HUDEP-2 (cell line): ENCODE results near the gene EYA2.
A peak's percentile ranks its signal among the peaks of the same experiment; 100 is the strongest.

Experiments
- DNase-seq, 76 experiments: peaks; one replicate each; lab custom pipeline; 2025; ENCODE audit not compliant: unreplicated experiment in 76 of 76; lab: John Stamatoyannopoulos, UW

Gene EYA2

GRCh38 chr20:47031004-47031403, 136.4 kb downstream of the EYA2 start:
- no peak for DNase-seq

- DNase-seq: no peak
These were observed 137.2 kb downstream of the EYA2 start for GRCh38 chr20:47031821-47032220.

GRCh38 chr20:47032933-47033578, 138.4 kb downstream of the EYA2 start:
- no peak for DNase-seq

GRCh38 chr20:47033665-47034064, 139.0 kb downstream of the EYA2 start:
- no peak for DNase-seq

- DNase-seq: no peak
These were observed 140.5 kb downstream of the EYA2 start for GRCh38 chr20:47035026-47035590.

- DNase-seq: no peak
These were observed 141.6 kb downstream of the EYA2 start for GRCh38 chr20:47036091-47036870.

GRCh38 chr20:47038566-47039560, 144.2 kb downstream of the EYA2 start:
- DNase-seq: no peak

GRCh38 chr20:47040506-47041125, 146.0 kb downstream of the EYA2 start:
- peak; percentile 7 to 93 (median 78) for DNase-seq

- DNase-seq: peak in 54 of 76 experiments; percentile 4 to 76 (median 36)
These were observed 146.8 kb downstream of the EYA2 start for GRCh38 chr20:47041396-47041899.

- peak in 43 of 76 experiments; percentile 2 to 66 (median 27) for DNase-seq
These were observed 147.8 kb downstream of the EYA2 start for GRCh38 chr20:47042464-47042863.

GRCh38 chr20:47043086-47043485, 148.4 kb downstream of the EYA2 start:
- no peak for DNase-seq

GRCh38 chr20:47044938-47045337, 150.3 kb downstream of the EYA2 start:
- no peak for DNase-seq

GRCh38 chr20:47048054-47048453, 153.4 kb downstream of the EYA2 start:
- DNase-seq: no peak

GRCh38 chr20:47049771-47050170, 155.1 kb downstream of the EYA2 start:
- peak in 25 of 76 experiments; percentile 3 to 40 (median 12) for DNase-seq

GRCh38 chr20:47050996-47051395, 156.4 kb downstream of the EYA2 start:
- no peak for DNase-seq

GRCh38 chr20:47051936-47052526, 157.4 kb downstream of the EYA2 start:
- DNase-seq: no peak

GRCh38 chr20:47054506-47054905, 159.9 kb downstream of the EYA2 start:
- DNase-seq: no peak

GRCh38 chr20:47054945-47055344, 160.3 kb downstream of the EYA2 start:
- no peak for DNase-seq

GRCh38 chr20:47055699-47056369, 161.2 kb downstream of the EYA2 start:
- DNase-seq: no peak
